ENCODE data around the gene SLC41A1.

DNA sequence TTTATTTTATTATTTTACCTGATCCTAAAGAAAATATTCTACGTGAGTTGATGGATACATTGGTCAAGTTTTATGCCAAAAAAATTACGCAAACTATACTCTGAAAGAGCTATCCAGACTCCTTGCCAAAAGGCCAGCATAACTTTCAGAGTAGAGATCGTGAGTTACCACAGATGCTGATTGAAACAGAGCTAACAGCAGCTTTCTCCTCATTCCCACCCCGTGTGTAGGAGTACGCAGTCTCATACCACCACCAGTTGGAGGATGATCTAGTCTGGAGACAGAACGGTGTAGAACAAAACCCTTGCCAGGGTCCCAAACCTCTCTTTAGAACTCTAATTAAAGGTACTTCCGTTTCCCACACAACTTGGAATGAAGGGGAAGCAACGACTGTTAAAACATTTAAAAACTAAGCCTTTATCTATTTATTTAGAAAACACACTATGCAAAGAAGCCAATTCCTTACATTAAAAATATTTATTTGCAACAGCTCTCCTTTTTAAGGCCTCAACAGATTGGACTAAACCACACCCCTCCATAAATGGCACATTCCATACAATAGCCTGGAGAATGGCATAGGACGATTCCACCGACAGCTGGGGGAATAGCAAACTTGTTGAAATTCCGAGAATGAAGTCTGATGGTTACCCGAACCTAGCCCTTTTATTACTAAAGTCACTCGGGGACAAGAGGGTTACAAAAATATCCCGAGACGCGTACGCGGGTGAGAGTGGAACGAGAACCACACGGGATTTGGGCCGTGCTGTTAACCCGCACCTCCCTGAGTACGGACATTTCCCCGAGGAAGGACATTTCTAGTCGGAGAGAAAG, 64.4 kb downstream of the SLC41A1 start:
- TF ChIP-seq, protein P1, sequence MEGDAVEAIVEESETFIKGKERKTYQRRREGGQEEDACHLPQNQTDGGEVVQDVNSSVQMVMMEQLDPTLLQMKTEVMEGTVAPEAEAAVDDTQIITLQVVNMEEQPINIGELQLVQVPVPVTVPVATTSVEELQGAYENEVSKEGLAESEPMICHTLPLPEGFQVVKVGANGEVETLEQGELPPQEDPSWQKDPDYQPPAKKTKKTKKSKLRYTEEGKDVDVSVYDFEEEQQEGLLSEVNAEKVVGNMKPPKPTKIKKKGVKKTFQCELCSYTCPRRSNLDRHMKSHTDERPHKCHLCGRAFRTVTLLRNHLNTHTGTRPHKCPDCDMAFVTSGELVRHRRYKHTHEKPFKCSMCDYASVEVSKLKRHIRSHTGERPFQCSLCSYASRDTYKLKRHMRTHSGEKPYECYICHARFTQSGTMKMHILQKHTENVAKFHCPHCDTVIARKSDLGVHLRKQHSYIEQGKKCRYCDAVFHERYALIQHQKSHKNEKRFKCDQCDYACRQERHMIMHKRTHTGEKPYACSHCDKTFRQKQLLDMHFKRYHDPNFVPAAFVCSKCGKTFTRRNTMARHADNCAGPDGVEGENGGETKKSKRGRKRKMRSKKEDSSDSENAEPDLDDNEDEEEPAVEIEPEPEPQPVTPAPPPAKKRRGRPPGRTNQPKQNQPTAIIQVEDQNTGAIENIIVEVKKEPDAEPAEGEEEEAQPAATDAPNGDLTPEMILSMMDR (conservative IDR thresholded peaks at IDR 0.05; ENCODE audit: low read depth, low read length), result no peak
- no peak for TF ChIP-seq EZH2 (IDR thresholded peaks at IDR 0.05; ENCODE audit: low read length, unreplicated experiment)
